Keratinocyte (primary cell): Measurements from ENCODE around the gene CACNA2D1. TPM values are rescaled to one million over a fixed set of nuclear protein-coding genes. Genes with fewer than 3 reads are reported as not detected.

Source experiments
- DNase-seq: peaks from one replicate; pipeline ENCODE4 v3.0.0-alpha.2; 2011; ENCODE audit warnings: low read depth, missing footprints, low spot score
- FAIRE-seq: peaks from 2 replicates; lab custom pipeline; 2011; peaks lifted over from hg19 to GRCh38; lab: Jason Lieb, UNC
- H2AFZ ChIP-seq: 2 replicates; pipeline ENCODE4 v1.6.0; 2012; ENCODE audit warnings: low read length, control low read depth, inconsistent platforms; ENCODE audit not compliant: control insufficient read depth
- H3K27ac ChIP-seq: 2 replicates; pipeline ENCODE4 v1.5.1; 2011; ENCODE audit warnings: low read length; ENCODE audit not compliant: control insufficient read depth, insufficient read depth
- H3K27me3 ChIP-seq: 3 replicates; pipeline ENCODE4 v1.6.0; 2011; ENCODE audit warnings: low read length; ENCODE audit not compliant: control insufficient read depth, insufficient read depth; ENCODE audit errors: extremely low read depth
- H3K36me3 ChIP-seq, 2 experiments: 2 replicates in 1 of 2; 3 replicates in 1 of 2; pipeline ENCODE4 v1.5.1; 2011; ENCODE audit warnings: low read length in 2 of 2, mild to moderate bottlenecking in 1 of 2; ENCODE audit not compliant: control insufficient read depth in 2 of 2, insufficient read depth in 2 of 2; ENCODE audit errors: extremely low read depth in 1 of 2
- H3K4me1 ChIP-seq: 3 replicates; pipeline ENCODE4 v1.5.1; 2011; ENCODE audit warnings: low read length; ENCODE audit not compliant: control insufficient read depth, insufficient read depth; ENCODE audit errors: extremely low read depth
- H3K4me2 ChIP-seq: 3 replicates; pipeline ENCODE4 v1.6.0; 2011; ENCODE audit warnings: low read depth, low read length; ENCODE audit not compliant: control insufficient read depth, insufficient read depth; ENCODE audit errors: extremely low read depth
- H3K4me3 ChIP-seq, 3 experiments: fragments of 200-600 bp in 1 of 3; sonication (generic) in 1 of 3; 2 replicates in 2 of 3; 3 replicates in 1 of 3; pipeline ENCODE4 v1.5.1; 2011 to 2016; ENCODE audit warnings: low read length in 3 of 3, mild to moderate bottlenecking in 3 of 3, control low read depth in 2 of 3, inconsistent platforms in 1 of 3, low read depth in 1 of 3, mixed read lengths in 1 of 3, mixed run types in 1 of 3, moderate library complexity in 1 of 3; ENCODE audit not compliant: control insufficient read depth in 2 of 3, insufficient read depth in 2 of 3; ENCODE audit errors: extremely low read depth in 1 of 3
- H3K79me2 ChIP-seq: 2 replicates; pipeline ENCODE4 v1.6.0; 2012; ENCODE audit warnings: low read length; ENCODE audit not compliant: control insufficient read depth, insufficient read depth
- H3K9ac ChIP-seq: 3 replicates; pipeline ENCODE4 v1.6.0; 2011; ENCODE audit warnings: low read length; ENCODE audit not compliant: control insufficient read depth, insufficient read depth; ENCODE audit errors: extremely low read depth
- H3K9me1 ChIP-seq: 3 replicates; pipeline ENCODE4 v1.6.0; 2011; ENCODE audit warnings: low read length; ENCODE audit not compliant: control insufficient read depth, insufficient read depth; ENCODE audit errors: extremely low read depth
- H3K9me3 ChIP-seq: 2 replicates; pipeline ENCODE4 v1.5.1; 2012; ENCODE audit warnings: low read depth, low read length; ENCODE audit not compliant: control insufficient read depth
- H4K20me1 ChIP-seq: 3 replicates; pipeline ENCODE4 v1.6.0; 2011; ENCODE audit warnings: low read length; ENCODE audit not compliant: control insufficient read depth, insufficient read depth; ENCODE audit errors: extremely low read depth
- EZH2 ChIP-seq: IDR thresholded peaks from one replicate; pipeline ENCODE4 v1.6.1; 2012; ENCODE audit warnings: inconsistent platforms, mild to moderate bottlenecking, low read length, moderate library complexity
- dilution Hi-C: fragments of 300-500 bp; cut with MboI; formaldehyde crosslinking; loops from one replicate; pipeline ENCODE4 v1.7.0; 2020; ENCODE audit warnings: low sequenced_read_pairs; ENCODE audit not compliant: extremely low pct_ligation_motif_present
- polyA plus RNA-seq, 5 experiments: library from polyadenylated mRNA; depleted of rRNA in 3 of 5; stranded (reverse) in 3 of 5; stranded (forward) in 1 of 5; unstranded in 1 of 5; fragments of >200 nt; gene quantifications; 1 replicate in 1 of 5; 2 replicates in 3 of 5; 3 replicates in 1 of 5; pipeline versions ENCODE4 v1.2.1 to v1.2.3, GENCODE V29; 2011 to 2012; ENCODE audit warnings: missing spikeins in 2 of 5, low read depth in 1 of 5, low replicate concordance in 1 of 5
- TF ChIP-seq, protein P1 (sequence below), 3 experiments: IDR thresholded peaks in 1 of 3; conservative IDR thresholded peaks in 1 of 3; optimal IDR thresholded peaks in 1 of 3; 2 replicates in 2 of 3; 3 replicates in 1 of 3; pipeline versions ENCODE3 to v1.5.1; 2011; ENCODE audit warnings: low read length in 3 of 3, mild to moderate bottlenecking in 3 of 3, moderate library complexity in 2 of 3, control low read depth in 1 of 3, inconsistent platforms in 1 of 3; ENCODE audit not compliant: insufficient read depth in 2 of 3; ENCODE audit errors: extremely low read depth in 1 of 3

The CACNA2D1 gene
- polyA plus RNA-seq, 1 donor (not counting 4 experiments of a cell fraction or from before 2014, with no cell fraction given): 1.8 TPM

DNA sequence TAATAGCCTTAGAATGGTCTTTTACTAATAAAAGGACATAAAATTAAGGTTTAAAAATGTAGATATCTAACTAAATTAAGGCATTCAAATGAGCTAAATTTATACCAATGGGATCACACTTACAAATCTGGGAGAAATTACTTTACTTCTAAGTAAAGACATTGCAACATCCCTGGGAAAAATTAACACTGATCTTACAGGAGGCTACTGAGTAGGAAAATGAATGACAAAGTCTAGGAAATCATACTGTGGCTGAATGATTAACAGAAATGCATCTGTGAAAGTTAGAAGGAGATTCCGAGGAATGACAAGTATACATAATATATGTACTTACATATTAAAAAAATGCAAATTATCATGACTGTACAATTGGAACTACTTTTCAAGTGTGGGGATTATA is 38.3 kb downstream of the CACNA2D1 start:
- dilution Hi-C loops: no loop called here
- H3K27me3 ChIP-seq: no peaks in the 10 kb centered on the region
- DNase-seq (no peak), FAIRE-seq (no peak)
- H3K4me3 ChIP-seq: no peak overlapping the region
- no peaks in the 10 kb centered on the region for H3K9me1 ChIP-seq
- H3K27ac ChIP-seq: no peak overlapping the region
- TF ChIP-seq, protein P1, sequence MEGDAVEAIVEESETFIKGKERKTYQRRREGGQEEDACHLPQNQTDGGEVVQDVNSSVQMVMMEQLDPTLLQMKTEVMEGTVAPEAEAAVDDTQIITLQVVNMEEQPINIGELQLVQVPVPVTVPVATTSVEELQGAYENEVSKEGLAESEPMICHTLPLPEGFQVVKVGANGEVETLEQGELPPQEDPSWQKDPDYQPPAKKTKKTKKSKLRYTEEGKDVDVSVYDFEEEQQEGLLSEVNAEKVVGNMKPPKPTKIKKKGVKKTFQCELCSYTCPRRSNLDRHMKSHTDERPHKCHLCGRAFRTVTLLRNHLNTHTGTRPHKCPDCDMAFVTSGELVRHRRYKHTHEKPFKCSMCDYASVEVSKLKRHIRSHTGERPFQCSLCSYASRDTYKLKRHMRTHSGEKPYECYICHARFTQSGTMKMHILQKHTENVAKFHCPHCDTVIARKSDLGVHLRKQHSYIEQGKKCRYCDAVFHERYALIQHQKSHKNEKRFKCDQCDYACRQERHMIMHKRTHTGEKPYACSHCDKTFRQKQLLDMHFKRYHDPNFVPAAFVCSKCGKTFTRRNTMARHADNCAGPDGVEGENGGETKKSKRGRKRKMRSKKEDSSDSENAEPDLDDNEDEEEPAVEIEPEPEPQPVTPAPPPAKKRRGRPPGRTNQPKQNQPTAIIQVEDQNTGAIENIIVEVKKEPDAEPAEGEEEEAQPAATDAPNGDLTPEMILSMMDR (optimal IDR thresholded peaks at IDR 0.05 in 1 of 3, IDR thresholded peaks at IDR 0.05 in 1 of 3, conservative IDR thresholded peaks at IDR 0.05 in 1 of 3; ENCODE audit: extremely low read depth in 1 of 3, insufficient read depth in 2 of 3, low read length in 3 of 3): no peak
- no peak for TF ChIP-seq EZH2
- H3K9me3 ChIP-seq: no peaks in the 10 kb centered on the region
- H4K20me1 ChIP-seq: no peaks in the 10 kb centered on the region
- no peaks in the 10 kb centered on the region for H3K36me3 ChIP-seq
- H2AFZ ChIP-seq: no peak overlapping the region
- no peak overlapping the region for H3K4me2 ChIP-seq
- H3K9ac ChIP-seq: no peak overlapping the region
- no peaks in the 10 kb centered on the region for H3K4me1 ChIP-seq
- H3K79me2 ChIP-seq: no peaks in the 10 kb centered on the region

DNA sequence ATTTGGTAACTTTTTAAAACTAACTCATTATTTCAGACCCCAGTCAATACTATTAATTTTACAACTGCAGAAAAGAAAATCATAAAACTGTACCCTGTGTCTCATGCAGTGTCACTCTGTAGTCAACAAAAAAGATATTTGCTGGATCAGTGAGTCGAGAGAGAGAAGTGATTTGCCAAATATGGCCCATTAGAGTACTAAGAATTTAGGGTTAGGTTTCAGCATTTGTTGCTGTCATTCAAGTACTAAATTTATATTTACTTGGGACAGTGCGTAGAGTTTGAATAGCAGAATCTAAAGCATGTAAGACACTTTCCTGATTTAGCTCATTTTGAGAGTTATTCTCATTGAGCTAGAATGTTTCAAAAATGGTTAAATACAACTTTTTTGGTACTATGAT is 38.9 kb downstream of the CACNA2D1 start:
- no peak overlapping the region for H3K4me2 ChIP-seq
- dilution Hi-C loops: no loop called here
- FAIRE-seq: no peak

More for the DNA sequence above, 38.9 kb downstream of the CACNA2D1 start:
- DNase-seq: no peak
- Histone ChIP-seq H4K20me1 (no peaks in the 10 kb centered on the region), H3K9ac (no peak overlapping the region), H3K36me3 (no peaks in the 10 kb centered on the region), H3K9me1 (no peaks in the 10 kb centered on the region), H3K4me3 (no peak overlapping the region), H3K79me2 (no peaks in the 10 kb centered on the region), H3K9me3 (no peaks in the 10 kb centered on the region), H3K27ac (no peak overlapping the region), H3K4me1 (no peaks in the 10 kb centered on the region), H2AFZ (no peak overlapping the region), H3K27me3 (no peaks in the 10 kb centered on the region)
- no peak for TF ChIP-seq EZH2
- TF ChIP-seq, protein P1 (optimal IDR thresholded peaks at IDR 0.05 in 1 of 3, IDR thresholded peaks at IDR 0.05 in 1 of 3, conservative IDR thresholded peaks at IDR 0.05 in 1 of 3; ENCODE audit: extremely low read depth in 1 of 3, insufficient read depth in 2 of 3, low read length in 3 of 3): no peak
